Measurements from ENCODE around the gene HJV.

HJV gene

GRCh38 chr1:146022403-146023127 is 1.0 kb upstream of the HJV start:
- no peak for DNase-seq (ENCODE audit: low spot score)

GRCh38 chr1:146021050-146021445 is 487 bp downstream of the HJV start:
- no peak for DNase-seq (ENCODE audit: low spot score)

GRCh38 chr1:146020058-146021049 is 1.2 kb downstream of the HJV start:
- DNase-seq (ENCODE audit: low spot score) = no peak

DNA sequence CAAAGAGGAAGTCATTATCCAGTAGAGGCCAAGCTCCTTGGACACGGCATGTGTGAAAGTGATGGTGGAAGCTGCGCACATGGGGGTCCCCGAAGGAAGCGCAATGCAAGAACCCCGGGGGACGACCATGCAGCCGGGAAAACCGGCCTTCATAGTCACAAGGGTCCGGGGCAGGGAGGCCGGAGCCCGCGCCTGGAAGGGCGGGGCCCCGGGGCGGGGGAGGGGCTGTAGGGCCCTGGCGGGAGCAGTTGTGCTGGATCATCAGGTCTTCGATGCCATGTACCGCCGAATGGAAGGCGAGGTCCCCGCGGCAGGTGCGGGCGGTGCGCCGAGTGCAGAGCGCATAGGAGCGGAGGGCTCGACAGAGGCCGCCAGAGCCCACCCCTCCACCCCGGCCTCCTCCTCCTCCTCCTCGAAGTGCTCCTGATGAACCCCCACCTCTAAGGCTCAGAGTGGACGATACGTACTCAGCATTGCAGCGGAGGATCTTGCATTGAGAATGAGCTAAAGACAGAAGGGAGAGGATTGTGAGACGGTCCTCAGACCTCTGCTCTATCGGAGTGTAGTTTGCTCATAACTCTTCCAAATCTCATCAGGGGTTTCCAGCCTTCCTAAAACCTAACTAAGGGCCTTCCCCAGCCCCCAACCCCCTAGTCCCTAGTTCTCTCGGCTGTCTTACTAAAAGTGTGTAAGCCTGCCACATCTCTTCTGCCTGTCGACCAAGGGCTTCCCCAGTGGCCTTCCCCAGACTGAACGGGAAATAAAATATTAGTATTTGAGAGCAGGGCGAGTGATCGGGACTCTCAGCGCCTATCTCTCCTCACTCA is 2.1 kb downstream of the HJV start:
- DNase-seq (ENCODE audit: low spot score) = no peak

DNA sequence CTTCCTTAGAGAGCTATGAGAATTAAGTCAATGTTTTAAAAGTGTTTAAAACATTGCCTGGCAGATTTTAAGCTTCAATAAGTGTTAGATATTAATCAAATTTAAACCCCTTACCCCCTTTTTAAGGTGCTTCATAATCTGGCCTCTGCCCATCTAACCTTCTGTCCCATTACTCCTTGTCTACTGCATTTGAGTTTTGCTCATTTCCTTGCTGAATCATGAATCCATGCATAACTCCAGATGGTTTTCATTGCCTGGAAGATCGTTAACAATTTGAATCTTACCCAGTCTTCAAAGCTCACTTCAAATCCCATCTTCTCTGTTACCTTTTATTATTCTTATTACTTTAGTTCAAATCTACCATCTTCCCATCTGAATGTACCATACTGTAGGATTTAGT is 4.6 kb downstream of the HJV start:
- DNase-seq (ENCODE audit: low spot score) = no peak

DNA sequence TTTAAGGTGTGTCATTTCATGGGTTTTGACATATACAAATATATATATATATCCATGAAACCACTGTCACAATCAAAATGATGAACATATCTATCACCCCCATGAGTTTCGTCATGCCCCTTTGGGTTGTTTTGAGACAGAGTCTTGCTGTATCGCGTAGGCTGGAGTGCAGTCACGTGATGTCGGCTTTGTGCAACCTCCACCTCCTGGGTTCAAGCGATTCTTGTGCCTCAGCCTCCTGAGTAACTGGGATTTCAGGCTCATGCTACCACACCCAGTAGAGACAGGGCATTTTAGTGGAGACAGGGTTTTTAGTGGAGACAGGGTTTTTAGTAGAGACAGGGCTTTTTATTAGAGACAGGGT is 8.0 kb downstream of the HJV start:
- DNase-seq (ENCODE audit: low spot score) = no peak

DNA sequence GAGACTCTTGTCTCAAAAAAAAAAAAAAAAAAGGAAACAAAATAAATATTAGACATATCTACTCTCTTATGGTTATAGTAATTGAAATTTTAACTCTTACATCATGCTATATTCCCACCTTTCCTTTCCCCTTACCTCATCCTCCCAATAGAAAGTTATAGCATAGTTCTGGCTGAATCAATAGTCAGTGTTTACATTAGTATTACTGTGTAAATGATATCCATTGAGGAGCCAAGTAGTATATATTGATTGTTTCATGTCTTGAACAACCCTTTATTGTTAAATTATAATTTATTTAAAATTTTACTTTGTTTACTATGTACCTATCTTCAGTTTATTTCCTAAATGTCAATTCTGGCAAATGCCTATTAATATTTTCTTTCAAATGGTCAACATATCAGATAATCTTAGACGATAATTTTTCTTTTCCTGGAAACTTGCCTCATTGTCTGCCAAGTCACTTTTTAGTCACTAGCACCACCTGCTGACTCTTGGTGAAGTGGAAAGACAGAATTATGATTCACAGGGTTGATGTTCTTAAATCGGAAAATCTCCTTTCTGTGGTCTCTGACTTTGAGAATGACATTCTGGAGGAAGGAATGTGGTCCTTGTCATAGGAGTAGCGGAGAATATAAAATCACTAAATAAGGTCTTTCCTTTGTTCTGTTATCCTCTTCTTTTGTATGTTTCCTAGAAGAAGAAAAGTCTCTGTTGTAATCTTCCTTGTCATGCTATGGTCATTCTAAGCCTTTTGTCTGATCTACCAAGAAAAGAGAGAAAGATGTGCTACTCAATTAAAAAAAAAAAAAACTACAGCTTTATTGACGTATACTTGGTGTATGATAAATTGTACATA is 8.6 kb downstream of the HJV start:
- peak; percentile 76 for DNase-seq (ENCODE audit: low spot score)

- no peak for DNase-seq (ENCODE audit: low spot score)
Measured at GRCh38 chr1:146010126-146010738, 11.3 kb downstream of the HJV start.

GRCh38 chr1:146007489-146008133 is 13.9 kb downstream of the HJV start:
- no peak for DNase-seq (ENCODE audit: low spot score)

DNA sequence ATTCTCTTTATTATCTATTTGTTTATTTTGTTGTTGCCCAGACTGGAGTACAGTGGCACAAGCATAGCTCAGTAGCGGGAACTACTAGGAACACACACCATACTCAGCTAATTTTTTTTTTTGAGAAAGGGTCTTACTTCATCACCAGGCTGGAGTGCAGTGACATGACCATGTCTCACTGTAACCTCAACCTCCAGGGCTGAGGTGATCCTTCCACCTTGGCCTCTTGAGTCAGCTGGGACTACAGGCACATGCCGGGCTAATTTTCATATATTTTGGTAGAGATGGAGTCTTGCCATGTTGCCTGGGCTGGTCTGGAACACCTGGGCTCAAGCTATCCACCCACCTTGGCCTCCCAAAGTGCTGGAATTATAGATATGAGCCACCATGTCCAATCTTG is 19.8 kb downstream of the HJV start:
- no peak for DNase-seq (ENCODE audit: low spot score)

- no peak for DNase-seq (ENCODE audit: low spot score)
Measured at GRCh38 chr1:145999321-146000024, 22.1 kb downstream of the HJV start.

- no peak for DNase-seq (ENCODE audit: low spot score)
Measured at GRCh38 chr1:145997718-145998023, 23.9 kb downstream of the HJV start.

GRCh38 chr1:145997016-145997717 is 24.4 kb downstream of the HJV start:
- DNase-seq (ENCODE audit: low spot score) = no peak

GRCh38 chr1:145996433-145997015 is 25.0 kb downstream of the HJV start, which contains the start of gene TXNIP:
TXNIP (minus strand) TSS chr1:145996579; CDS start chr1:145996266, 313 bp downstream.
- peak; percentile 94 for DNase-seq (ENCODE audit: low spot score)

- no peak for DNase-seq (ENCODE audit: low spot score)
Measured at GRCh38 chr1:145995964-145996432, 25.5 kb downstream of the HJV start.

GRCh38 chr1:145995148-145995881 is 26.2 kb downstream of the HJV start:
- no peak for DNase-seq (ENCODE audit: low spot score)

DNA sequence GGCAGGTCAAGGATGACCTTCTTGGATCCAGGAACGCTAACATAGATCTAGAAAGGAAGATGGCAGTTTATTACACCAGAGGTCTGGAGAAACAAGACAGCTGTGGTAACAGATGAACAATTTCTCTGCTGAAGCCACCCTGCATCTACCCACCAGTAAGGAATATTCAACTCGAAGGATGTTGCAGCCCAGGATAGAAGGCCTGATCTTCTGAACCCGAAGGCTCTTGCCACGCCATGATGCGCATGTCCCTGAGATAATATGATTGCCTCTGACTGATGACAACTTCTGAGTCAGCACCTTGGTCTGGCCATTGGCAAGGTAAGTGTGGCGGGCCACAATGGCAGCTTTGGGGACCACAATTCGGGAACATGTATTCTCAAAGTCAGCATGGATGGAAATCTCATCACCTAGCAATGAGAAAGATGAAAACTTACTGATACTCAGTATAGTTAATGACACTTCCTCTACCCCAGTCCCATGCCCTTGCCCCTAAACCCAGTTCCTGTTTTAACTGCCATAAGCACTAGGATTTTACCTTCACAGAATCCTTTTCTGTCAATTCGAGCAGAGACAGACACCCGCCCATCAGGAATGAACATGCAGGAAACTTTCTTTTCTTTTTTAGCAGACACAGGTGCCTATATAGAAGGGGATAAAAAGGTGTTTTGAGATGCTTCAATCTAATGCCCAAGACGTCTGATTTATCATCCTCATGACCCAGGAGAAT is 27.0 kb downstream of the HJV start:
- DNase-seq (ENCODE audit: low spot score) = no peak
